Activated CD4-positive, CD25-positive, alpha-beta regulatory T cell treated with anti-CD3 and anti-CD28 coated beads, Interleukin-2, amount 50 U/mL, for 16 hours (primary cell): ENCODE measurements around the gene MCF2L2.

ENCODE experiments used
- DNase-seq: peaks from one replicate; pipeline ENCODE4 v3.0.0-alpha.2; 2020; ENCODE audit warnings: low read depth, low spot score

MCF2L2 gene

DNA sequence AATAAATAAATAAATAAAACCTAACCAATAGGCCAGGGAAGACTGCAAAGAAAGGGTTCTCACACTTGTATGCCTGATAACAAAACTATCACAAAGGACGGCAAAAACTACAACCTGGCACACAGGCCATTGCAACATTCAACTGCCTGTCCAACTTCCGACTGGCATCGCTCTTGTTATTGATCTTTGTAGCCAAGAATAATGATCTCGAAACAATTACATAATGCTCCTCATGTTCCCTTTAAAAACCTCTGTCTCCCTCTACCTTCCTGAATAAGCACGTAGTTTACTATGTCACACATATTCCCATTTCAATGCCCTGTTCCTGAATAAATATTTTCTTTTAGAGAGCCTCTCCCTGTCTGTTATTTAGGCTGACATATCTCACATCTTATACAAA, 101.1 kb downstream of the MCF2L2 start:
- no peak for DNase-seq

DNA sequence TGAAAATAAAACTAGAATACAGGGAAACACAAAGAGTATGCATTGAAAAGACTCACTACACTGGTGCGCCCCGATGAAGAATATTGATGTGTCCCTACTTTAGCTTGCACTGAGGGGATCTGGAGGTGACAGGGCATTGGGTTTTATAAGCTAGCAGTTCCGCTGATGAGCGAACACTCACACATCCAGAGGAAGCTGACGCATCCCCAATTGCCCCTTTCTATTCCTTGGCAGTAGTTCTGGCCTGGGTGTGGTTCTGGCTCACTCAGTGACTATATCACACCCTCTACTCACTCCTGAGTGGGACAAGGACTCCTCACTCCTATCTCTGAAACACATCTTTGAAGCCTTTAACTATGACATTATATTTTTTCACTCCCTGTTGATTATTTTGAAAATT, 104.3 kb downstream of the MCF2L2 start:
- no peak for DNase-seq

DNA sequence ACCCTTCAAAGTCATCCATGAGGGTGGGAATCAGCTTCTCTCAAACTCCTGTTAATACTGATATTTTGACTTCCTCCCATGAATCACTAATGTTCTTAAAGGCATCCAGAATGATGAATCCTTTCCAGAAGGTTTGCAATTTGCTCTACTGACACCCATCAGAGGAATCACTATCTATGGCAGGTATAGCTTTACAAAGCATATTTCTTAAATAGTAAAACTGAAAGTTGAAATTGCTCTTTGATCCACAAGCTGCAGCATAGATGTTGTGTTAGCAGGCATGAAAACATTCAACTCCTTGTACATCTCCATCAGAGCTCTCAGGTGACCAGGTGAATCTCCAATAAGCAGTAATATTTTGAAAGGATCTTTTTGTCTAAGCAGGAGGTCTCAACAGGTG, 109.0 kb downstream of the MCF2L2 start:
- no peak for DNase-seq

DNA sequence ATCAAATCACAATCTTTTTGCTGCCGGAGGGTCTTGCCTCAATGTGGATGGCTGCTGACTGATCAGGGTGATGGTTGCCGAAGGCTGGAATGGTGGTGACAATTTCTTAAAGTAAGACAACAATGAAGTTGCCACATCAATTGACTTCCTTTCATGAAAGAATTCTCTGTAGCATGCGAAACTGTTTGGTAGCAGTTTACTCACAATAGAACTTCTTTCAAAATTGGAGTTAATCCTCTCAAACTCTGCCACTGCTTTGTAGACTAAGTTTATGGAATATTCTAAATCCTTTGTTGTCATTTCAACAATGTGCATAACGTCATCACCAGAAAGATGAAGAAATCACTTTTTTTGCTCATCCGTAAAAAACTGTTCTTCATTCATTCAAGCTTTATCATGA, 109.5 kb downstream of the MCF2L2 start:
- no peak for DNase-seq

DNA sequence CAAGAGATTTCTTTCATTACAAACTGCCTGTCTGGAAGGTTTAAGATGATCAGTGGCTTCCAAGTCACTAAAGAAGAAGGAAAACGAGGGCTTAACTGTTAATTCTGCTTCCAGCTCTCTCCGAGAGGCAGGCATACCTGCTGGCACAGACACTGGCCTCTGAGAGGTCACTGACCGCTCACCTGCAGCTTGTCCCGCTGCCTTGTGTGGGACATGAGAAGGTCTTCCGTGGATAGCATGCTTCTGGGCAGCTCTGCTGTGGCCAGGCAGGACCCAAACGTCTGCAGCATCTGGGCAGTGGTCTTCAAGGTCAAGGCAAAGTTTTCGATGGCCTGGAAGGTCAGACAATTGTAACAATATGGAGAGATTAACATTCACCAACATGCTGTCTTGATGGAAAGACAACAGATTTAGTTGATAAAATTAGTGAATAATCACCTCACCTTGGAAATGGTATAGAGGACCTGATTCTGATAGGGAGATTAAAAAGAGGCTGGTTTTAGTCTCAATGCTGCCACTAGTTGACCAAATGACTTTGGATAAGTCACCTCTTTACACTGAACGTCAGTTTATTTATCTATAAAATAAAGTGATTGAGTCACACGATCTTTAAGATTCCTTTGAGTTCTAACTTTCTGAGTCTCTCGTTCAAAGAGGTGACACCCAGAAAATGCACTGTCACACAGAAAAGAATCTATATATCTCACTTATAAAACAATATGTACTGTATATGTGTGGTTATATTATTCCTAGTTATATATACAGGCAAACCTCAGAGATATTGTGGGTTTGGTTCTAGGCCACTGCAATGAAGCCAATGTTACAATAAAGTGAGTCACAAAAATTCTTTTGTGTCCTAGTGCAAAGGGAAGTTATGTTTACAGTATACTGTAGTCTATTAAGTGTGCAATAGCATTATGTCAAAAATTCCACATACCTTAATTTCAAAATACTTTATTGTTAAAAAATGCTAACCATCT, 110.2 kb downstream of the MCF2L2 start:
- no peak for DNase-seq

DNA sequence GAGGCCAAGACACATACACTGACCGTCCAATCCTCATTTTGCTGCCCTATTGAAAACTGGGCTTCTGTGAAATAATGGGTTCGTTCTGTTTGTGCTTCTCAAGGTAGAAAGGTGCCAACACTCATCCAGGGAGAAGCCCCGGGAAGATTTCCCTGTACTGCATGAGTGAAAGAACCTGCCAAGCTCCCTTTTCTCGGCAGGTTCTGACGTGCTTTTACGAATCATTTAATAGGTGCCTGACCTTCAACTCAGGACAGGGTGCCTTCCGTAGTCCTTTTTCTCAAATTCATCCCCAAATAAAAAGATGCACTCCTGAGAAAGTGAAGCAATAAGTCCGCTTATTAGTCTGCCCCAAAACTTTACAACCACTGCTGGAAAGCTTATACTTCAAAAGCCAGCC, 111.1 kb downstream of the MCF2L2 start:
- no peak for DNase-seq

DNA sequence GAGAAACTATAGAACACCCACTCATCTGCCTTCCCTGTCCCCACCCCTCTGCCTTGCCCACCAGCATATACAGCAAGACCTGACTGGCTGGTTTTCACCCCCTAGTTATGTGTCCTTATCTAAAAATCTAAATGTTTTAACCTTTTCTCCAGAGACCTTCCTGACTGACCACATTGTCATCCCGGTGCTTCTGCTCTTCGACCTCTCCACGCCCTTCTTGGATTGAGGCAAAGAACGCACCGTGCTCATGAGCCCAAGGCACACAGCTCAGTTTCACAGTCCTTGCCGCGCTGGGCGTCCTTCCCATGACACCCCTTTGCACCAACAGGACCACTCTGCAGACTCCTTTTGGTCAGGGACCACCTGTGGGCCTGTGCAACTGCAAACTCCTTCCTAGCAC, 112.7 kb downstream of the MCF2L2 start:
- no peak for DNase-seq

DNA sequence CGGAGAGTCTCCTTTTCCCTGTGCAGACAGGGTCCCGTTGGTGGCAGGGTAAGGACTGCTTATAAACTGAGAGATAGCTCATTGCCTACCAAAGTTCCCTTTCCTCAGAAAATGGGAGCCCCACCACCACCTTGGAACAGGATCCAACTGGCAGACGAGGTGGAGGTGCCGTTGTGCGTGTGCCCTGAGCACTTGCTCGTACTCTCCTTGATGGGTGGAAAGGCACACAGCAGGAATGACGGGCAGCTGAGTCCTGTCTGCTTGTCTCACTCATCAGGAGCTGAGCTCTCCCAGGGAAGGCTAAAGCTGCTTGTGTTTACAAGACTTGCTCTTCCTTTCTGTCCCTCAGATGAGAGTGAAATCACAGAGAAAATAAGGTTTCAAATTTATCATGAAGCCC, 114.7 kb downstream of the MCF2L2 start:
- no peak for DNase-seq

DNA sequence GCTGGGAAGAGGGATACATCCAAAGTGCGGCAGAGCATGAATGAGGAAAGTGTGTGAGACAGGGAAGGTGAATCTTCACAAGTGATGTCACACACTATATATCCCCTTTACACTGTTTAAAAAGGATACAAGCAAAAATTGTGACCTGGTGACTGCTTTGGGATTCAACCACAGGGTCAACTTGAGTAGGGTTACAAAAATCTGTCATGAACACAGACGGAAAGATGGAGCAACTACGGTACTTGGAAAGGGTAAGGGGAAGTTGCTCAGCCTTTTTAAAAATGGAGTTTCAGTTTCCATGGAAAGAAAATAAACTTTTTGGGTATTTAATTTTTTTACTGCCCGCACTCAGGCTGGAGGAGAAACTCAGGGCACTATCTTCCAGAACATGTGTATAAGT, 115.1 kb downstream of the MCF2L2 start:
- DNase-seq, result no peak

DNA sequence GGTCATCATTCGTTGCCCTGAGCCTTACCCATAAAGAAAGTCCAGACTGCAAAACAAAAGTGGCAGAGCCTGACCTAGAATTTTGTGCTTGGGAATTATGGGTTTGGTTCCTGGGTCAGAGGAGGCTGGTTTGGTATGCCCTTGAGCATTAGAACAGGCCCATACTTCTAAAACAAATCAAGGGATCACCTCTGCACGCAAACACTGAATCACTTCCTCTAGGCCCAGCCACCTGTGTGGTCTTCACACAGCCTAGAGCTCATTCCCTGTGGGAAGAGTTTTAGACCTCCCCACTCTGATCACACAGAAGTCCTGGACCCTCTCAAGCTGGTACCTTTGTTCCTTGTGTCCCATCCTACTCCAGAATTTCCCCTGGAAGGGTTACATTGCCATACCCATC, 116.0 kb downstream of the MCF2L2 start:
- DNase-seq, result no peak

DNA sequence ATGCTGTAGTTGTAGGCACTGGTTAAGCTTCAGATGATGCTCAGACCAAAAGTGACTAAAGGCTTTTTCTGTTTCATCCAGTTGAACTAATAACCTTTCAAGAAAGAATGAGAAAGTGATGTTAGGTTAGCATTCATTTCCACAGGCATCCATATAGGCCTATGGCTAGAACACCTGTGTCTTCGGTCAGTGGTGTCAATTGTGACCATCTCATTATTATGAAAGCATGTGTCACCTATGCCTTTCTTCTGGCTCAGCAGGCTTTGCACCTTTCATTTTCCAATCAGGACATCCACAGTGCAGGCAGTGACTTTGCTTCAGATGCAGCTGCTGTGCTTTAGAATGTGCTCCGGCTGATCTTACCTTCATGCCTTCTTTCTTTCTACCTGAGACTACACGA, 117.5 kb downstream of the MCF2L2 start:
- DNase-seq, result no peak

DNA sequence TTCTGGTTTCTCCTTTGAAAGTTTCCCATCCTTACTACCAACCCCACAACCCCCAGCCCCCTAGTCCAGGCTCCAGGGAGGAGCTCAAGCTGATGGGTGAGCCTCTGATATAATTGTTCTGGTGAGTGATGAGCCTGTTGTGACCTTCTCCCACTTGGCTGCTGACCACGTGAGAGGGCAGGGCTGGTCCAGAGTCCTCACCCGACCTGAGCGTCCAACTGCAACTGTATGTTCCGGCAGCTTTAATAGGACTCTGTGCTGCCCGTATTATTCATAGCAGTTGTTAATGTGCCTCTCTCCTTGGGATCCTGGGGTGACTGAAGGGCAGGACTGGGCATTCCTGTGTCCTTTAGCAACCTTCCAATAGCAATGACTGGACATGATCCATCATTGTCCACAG, 119.1 kb downstream of the MCF2L2 start:
- DNase-seq, result no peak

DNA sequence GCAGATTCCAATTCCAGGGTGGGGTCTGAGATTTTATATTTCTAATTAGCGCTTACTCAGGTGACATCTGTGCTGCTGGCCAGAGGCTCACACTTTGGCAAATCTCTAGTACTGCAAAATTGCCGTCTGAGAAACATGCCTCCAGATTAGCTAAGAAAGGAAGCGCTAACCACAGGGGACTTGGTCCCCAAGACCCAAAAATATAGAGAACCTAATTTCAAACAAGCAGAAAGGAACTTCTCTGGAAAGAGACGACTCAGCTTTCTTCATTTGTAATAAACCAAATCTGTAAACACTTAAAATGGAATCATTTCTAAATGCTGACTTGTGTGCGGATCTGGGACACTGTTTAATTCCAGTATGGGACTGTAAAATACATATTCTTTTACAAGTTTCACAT, 119.7 kb downstream of the MCF2L2 start:
- no peak for DNase-seq

DNA sequence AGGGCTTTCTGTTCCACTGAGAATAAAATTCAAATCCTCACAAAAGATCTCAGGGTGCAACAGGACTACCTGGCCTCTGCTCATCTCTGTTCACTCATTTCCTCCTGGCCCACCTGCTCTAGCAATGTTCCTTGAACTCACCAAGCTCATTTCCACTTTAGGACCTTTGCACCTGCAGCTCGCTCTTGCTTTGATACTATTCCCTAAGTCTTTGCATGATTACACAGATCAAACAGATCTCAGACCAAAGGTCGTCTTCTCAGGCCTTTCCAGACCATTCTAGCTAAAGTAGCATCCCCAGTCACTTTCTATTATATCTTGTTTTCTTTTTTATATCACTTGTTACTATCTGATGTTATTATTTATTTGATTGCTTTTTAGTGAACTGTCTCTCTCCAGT, 120.7 kb downstream of the MCF2L2 start:
- no peak for DNase-seq

DNA sequence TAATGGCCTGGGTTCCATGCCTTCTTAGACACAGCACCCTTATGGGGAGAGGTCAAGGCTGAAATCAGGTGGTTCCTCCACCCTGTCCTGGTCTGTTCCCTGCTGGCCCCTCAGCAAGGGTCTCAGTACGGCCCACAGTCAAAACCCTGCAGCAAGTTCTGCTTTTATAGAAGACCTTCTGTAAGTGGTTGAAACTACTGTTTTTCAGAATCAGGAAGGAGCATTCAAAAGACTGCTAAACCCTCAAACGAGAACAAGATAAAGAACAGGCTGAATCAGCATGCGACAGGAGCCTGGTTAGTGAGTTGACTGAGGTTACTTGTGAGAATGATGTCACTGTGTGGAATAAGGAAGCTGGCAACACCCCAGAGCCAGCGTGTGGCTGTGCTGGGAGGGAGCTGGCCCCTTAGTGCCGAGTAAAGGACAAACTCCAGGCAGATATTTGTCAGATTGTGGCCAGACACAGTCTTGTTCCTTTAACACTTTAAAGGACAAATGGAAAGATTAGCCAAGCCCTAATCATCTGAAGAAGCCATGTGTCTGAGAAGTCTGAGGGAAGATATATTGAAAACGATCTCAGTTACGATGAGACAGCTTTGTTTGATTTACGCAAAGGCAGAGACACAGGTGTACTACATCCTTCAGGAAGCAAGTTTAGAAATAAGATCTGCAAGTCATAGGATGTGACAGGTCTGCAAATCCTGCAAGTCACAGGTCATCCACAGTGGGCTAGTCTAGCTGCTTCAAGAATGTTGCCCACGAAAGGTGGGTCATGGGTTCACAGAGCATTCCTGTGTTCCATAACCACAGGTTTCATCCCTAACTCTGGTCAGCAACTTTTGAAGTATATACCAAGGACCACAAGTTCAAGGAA, 121.4 kb downstream of the MCF2L2 start:
- DNase-seq, result no peak

DNA sequence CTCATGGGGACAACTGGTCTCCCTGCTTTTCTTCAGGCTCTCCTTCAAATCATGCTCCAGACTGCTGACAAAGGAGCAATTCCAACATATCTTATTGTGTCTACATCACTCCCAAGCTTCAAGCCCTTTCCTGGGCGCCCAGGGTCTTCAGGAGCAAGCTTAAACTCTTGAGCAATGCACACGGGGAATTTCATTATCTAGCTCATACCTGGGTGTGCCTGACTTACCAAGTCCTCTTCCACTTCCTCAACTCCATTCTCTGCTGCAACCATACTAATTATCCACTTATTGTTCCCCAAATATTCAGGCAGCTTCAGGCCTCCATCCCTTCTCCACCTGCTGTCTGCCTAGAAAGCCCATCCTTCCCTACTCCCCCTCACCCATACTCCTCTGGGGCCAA, 124.7 kb downstream of the MCF2L2 start:
- no peak for DNase-seq

DNA sequence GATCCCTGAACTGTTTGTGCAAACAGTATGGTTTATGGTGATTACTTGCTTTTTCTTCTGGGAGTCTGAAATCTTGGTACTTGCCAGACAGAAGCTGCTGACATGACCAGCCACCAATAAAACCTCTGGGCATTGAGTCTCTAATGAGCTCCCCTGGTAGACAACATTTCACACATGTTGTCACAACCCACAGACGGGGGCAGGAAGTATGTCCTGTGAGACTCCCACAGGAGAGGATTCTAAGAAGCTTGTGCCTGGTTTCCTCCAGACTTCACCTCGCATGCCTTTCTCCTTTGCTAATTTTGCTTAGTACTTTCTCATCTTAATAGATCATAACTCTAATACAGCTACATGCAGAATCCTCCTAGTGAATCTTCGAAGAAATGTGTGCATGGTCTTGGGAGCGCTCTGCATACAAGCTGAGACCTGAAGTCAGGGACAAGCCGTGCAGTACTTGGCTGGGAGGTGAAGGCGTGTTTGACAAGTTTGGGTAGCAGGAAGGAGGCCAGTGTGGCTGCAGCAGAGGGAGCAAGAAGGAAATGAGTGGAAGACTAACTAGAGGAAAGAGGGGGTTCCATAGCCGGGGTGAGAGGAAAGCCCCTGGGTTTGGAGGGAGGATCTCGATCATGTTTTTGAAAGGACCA, 126.4 kb downstream of the MCF2L2 start:
- DNase-seq, result no peak

DNA sequence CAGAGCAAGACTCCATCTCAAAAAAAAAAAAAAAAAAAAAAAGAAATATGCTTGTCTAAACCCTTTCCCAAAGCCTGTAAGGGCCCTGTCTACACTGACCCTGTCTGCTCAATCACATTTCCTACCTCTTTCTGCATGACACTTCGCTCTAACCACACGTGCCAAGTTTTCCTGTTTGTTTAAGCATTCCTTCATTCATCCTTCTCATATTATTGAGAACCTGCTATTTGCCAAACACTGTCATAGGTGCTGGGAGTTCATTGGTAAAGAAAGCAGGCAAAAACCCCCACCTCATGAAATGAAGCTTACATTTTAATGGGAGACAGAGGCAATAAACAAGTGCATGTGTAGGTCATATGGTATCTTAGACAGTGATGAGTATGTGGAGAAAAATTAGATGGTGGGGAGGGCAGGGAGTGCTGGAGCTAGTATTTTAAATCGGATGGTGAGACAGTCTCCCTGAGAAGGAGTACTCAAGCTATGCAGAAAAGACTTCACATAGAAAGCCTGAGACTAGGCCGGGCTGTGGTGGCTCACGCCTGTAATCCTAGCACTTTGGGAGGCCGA, 127.3 kb downstream of the MCF2L2 start:
- no peak for DNase-seq

DNA sequence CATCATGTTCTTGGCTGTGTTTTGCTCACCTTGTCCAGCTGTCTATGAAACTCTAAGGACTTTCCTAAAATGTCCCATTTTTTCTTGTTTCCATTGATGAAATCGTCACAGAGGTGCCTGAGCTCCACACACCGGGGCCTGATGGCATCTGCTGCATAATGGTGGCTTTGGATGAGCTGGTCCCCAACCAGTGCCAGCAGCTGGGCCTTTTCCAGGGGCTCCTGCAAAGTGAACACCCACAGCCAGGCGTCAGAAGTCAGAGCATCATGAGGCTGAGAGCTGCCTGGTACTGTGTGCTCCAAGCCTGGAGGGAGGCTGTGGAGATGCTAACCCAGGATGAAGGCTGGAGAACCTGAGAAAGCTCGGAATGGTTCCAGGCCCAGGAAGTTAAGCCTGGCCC, 128.4 kb downstream of the MCF2L2 start:
- no peak for DNase-seq

DNA sequence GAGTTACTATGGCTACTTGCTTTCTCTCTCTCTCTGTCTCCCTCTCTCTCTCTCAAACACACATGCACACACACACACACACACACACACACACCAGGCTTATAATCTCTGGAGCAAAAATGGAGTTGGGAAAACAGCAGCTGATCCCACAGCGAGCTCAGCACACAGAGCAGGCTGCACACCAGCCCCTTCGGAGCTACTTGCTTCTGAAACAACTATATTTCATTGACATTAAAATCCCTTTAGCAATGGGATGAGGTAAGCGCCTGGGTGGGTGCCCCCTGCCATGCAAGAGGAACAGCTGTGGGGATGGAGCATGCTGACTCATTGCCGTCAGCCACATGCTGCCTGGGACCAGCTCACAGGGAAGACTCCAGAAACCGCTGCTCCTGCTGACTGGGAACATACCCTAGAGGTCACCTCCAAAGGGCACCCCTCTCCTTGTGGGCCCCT, 129.7 kb downstream of the MCF2L2 start:
- no peak for DNase-seq

DNA sequence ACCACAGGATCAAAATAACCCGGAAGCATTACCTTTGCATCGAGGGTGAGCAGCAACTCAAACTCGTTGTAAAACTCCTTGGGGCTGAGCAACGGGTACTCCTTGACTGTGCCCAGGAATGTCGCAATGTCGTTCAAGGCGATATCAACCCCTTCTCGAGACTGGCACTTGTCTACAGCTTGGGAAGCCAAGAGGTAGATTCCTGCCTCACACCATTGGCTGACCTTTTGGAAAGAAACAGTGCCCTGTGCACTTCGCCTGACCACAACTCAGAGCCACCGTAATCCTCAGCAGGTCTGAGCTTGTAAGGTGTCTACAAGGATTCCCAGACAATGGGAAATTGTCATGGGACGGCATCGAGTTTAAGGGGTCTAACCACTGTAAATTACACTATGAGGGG, 131.5 kb downstream of the MCF2L2 start:
- no peak for DNase-seq

DNA sequence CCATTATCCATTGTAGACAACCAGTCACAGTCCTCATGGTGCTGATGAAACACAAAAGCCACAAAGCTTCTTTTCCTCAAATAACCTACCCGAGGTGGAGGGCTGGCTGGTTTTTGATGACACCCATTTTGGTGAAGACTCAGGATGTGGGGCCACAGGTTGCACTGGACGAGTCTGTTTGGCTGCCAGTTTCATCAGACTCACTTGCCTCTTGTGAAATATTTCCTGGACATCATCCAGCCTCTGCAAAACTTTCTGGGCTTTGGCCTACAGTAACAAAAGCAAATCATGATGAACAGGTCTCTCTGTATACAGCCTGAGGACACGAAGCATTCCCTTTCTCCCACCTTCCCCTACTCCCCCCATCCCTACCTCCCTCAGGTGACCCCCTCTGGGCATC, 133.2 kb downstream of the MCF2L2 start:
- no peak for DNase-seq
